NCI-H345 treated with DMSO at 0.1 percent for 48 hours (cell line): ENCODE results near the gene TSPYL2.
A peak's percentile ranks its signal among the peaks of the same experiment; 100 is the strongest.

Experiments used
- DNase-seq: peaks from one replicate; lab custom pipeline; 2025; ENCODE audit not compliant: unreplicated experiment; lab: John Stamatoyannopoulos, UW

The TSPYL2 gene

DNA sequence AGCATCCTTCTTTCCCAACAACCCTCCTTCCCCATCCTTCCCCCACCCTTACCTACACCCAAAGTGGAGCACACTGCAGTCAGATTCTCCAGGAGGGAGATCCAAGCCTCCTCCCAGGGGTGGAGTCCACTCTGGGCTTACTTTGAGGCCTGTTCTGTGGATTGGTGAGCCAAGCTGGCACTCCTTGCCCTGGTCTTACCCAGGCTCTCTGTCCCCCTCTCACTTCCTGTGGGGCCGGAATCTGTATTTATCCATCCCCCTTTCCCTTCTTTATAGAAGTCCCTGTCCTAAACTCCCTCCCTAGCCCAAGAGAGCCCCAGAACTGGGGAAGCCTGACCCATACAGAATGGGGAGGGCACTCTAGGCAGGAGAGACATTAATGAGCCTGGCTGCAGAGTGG, 3.2 kb upstream of the TSPYL2 start:
- DNase-seq, result no peak

DNA sequence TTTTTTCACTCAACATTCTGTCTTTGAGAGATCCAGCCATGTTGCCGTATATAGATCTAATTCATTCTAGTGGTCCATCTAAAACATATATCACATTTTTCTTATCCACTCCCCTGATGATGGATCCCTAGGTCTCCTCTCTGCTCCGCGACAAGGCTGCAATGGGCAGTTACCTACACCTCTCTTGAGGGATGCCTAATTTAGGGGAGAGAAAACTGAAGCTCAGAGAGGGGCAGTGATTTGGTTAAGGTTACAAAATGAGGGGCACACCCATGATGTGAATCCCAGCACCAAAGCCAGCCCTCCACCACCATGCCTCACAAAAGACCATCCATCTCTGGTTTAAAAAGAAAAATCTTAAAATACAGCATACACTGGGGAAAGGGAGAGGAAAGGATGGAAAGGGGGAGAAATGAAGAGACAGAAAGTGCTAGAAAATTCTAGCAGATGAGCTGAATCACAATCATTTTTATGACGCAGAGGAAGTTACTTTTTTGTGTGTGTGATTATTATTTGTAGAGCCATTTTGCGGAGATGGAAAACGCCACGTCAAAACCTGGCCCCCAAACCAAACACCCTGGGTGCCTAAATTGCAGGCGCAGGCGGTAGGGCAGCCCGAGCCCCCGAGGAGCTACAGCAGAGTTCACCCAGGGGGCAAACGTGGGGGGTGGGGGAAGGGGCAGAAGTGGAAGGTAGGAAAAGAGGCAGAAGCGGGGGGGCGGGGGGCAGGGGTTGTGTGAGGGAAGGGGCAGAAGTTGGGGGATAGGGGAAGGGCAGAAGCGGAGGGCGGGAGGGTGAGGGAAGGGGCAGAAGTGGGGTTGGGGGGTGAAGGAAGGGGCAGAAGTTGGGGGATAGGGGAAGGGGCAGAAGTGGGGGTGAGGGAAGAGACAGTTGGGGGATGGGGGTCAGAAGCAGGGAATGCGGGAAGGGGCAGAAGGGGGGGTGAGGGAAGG, 1.3 kb upstream of the TSPYL2 start:
- DNase-seq, result no peak

DNA sequence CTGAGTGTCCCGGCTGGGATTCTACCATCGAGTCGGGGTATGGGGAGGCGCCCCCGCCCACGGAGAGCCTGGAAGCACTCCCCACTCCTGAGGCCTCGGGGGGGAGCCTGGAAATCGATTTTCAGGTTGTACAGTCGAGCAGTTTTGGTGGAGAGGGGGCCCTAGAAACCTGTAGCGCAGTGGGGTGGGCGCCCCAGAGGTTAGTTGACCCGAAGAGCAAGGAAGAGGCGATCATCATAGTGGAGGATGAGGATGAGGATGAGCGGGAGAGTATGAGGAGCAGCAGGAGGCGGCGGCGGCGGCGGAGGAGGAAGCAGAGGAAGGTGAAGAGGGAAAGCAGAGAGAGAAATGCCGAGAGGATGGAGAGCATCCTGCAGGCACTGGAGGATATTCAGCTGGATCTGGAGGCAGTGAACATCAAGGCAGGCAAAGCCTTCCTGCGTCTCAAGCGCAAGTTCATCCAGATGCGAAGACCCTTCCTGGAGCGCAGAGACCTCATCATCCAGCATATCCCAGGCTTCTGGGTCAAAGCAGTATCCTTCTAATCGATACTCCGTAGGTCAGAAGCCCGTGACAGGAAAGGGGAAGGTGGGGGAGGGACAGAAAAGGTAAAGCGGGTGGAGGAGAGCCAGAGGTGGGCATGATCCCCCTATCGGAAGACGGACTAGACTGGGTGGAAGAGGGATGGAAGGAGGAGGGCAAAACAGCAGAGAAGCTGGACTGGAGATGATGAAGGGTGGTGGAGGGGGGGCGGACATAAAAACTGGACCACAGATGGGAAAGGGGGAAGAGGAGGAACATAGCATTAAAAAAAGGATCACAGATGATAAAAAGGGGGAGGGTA, 828 bp downstream of the TSPYL2 start:
- DNase-seq, result no peak

DNA sequence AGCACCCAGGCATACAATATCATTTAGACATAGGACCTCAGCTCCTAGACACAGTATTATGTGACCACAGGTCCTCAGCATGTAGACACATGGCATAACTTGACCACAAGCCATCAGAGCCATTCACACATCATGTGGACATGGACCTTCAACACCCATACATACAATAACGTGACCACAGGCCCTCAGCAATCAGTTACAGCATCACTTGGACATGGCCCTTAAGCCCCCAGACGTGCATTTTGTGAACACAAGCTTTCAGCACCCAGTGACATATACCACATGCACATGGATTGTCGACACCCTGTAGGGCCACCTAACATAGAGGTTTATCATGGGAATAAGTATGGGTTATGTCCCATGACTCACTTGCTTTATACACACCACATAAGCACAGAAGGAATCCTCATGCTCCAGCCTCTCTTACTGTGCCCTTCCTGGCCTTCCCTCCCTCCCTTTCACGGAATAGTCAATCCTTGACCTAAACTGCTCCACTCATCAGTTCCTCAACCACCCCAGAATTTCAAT, 1.9 kb downstream of the TSPYL2 start:
- DNase-seq, result no peak

DNA sequence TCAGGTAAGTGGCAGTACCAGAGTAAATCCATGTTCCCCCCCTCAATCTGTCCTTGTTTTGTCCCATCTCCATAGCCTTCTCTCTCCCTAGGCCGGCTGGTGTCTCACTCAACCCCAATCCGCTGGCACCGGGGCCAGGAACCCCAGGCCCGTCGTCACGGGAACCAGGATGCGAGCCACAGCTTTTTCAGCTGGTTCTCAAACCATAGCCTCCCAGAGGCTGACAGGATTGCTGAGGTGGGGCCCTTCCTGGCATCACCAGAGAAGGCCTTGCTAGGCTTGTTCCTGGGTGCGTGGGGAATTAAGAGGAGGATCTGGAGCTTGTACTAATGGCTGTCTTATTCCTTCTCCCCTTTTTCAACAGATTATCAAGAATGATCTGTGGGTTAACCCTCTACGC, 2.7 kb downstream of the TSPYL2 start:
- DNase-seq, result no peak

DNA sequence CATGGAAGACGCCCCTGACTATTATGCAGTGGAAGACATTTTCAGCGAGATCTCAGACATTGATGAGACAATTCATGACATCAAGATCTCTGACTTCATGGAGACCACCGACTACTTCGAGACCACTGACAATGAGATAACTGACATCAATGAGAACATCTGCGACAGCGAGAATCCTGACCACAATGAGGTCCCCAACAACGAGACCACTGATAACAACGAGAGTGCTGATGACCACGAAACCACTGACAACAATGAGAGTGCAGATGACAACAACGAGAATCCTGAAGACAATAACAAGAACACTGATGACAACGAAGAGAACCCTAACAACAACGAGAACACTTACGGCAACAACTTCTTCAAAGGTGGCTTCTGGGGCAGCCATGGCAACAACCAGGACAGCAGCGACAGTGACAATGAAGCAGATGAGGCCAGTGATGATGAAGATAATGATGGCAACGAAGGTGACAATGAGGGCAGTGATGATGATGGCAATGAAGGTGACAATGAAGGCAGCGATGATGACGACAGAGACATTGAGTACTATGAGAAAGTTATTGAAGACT, 3.6 kb downstream of the TSPYL2 start:
- DNase-seq, result no peak

DNA sequence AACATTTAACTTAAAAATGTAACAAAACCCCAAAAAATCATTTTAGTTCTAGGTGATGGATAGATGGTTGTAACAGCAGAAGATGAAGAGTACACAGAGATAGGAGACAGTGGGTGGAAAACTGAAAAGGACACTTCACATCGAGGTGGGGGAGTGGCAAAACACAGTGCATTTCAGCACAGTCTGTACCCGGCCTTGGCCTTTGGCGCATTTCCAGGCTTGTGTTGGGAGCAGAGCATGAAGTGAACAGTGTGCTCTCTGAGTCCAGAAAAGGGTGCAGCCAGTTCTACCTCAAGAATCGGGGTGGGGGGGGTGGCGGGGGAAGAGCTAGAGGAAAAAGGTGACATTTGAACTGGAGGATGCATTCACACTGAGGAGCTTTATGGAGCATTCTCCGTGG, 4.3 kb downstream of the TSPYL2 start:
- no peak for DNase-seq

DNA sequence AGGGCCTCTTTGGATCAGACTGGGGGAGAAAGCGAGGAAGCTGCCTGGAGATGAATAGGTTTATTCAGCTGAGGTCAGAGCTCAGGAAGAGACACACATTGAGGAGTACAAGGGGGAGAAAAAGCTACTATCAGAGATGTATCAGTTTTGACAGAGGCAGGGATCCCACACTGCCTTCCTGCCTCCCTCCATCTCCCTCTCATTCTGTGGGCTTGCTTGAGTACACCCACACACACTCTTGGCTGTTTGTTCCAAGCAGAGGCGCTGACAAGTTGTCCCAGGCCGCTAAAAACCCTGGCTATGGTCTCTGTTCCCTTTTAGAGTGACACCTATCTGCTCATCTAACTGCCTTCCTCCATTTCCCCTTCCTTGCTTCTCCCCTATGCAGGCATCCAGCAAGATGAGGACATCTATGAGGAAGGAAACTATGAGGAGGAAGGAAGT, 5.2 kb downstream of the TSPYL2 start:
- no peak for DNase-seq

DNA sequence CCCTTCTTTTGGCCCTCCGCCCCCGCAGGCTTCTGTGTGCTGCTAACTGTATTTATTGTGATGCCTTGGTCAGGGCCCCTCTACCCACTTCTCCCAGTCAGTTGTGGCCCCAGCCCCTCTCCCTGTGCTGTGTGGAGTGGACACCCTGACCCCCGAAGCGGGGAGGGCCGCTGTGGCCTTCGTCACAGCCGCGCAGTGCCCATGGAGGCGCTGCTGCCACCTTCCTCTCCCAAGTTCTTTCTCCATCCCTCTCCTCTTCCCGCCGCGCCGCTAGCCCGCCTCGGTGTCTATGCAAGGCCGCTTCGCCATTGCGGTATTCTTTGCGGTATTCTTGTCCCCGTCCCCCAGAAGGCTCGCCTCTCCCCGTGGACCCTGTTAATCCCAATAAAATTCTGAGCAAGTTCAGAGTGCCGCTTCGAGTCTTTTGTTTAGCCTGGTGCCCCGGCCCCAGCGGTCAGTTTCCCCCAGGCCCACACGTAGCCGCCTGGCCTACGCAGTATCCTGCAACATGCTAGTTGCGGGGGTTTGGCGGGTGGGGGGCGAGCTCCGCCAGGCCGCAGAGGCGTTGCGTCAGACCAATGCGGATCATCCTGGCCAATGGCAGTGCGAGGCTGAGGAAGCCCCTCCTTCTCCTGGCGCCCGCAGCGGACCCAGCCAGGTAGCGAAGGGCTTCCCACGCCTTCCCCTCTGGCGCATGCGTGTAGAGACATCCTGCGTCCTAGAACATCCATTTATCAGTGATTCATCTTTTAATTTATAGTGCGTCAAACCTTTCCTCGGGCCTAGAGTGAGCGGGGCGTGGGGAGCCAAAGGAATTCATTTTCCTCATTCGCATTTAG, 6.2 kb downstream of the TSPYL2 start:
- DNase-seq, result no peak

DNA sequence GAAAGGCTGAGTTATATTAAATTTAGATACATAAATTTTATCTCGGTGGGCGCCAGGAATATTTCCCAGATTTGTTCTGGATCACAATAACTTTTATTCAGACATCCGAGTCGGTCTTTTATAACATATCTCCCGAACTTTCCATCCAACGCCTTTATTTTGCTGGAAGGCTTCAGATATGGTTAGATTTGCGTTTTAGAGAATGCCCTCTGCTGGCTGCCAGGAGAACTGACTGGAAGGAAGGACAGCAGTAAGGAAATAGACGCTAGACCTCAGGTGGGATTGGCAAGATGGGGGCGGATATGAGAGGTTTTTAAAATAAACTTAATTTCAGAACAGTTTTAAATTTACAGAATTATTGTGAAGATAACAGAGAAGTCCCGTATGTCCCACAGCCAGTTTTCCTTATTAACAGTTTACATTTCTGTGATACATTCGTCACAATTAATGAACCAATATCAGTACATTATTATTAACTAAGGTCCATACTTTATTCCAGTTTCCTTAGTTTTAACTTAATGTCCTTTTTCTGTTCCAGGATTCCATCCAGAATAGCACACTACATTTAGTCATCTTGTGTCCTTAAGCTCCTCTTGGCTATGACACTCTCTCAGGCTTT, 7.2 kb downstream of the TSPYL2 start:
- peak; percentile 18 for DNase-seq

DNA sequence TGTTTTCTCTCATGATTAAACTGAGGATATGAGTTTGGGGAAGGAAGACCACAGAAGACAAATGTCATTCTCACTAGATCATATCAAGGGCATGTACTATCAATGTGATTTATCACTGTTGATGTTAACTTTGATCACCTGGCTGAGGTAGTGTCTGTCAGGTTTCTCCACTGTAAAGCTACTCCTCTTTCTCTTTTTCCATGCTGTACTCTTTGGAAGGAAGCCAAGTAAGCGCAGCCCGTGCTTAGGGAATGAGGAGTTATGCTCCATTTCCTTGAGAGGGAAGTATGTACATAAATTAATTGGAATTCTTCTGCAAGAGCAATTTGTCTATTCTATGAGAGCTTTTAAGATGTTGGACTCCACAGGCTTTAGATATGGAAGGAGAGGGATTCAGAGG, 7.8 kb downstream of the TSPYL2 start:
- DNase-seq, result no peak

DNA sequence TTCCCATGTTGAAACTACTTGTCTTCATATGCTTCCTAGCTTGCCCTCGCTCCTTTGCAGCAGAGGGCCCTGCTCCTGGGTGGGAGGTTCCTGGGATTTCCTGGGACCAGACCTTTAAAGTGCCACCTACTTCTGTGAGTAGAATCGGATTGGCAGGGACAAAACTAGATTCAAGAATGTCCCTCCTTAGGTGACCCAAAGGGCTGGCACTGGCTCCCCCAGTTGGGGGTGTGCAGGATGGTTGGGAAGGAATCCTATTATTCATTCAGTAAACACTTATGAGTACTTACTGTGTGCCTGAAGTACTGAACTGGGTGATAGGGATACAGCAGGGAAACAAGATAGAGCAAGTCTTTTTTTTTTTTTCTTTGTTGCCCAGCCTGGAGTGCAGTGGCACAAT, 9.2 kb downstream of the TSPYL2 start:
- no peak for DNase-seq

DNA sequence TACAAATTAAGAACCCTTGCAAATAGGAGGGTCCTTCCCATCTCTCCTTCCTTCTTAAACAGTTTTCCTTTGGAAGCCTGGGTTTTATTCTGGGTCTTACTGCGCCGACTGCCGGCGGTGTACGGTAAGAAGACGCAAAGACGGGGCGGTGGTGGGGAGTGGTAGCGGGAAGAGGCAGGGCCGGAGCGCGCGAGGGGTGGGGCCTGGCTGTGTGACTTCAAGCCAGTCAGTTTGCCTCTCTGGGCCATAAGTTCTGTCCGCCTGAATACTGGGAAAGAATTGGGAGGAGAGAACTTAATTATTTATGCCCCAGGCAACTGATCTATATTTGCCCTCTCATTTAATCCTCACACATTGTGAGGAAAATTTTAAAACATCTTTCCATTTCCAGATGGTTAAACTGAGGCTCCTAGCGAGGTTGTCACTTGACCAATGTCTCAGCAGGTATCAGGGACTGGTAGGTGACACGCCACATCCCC, 11.0 kb downstream of the TSPYL2 start:
- DNase-seq, result peak; percentile 20

DNA sequence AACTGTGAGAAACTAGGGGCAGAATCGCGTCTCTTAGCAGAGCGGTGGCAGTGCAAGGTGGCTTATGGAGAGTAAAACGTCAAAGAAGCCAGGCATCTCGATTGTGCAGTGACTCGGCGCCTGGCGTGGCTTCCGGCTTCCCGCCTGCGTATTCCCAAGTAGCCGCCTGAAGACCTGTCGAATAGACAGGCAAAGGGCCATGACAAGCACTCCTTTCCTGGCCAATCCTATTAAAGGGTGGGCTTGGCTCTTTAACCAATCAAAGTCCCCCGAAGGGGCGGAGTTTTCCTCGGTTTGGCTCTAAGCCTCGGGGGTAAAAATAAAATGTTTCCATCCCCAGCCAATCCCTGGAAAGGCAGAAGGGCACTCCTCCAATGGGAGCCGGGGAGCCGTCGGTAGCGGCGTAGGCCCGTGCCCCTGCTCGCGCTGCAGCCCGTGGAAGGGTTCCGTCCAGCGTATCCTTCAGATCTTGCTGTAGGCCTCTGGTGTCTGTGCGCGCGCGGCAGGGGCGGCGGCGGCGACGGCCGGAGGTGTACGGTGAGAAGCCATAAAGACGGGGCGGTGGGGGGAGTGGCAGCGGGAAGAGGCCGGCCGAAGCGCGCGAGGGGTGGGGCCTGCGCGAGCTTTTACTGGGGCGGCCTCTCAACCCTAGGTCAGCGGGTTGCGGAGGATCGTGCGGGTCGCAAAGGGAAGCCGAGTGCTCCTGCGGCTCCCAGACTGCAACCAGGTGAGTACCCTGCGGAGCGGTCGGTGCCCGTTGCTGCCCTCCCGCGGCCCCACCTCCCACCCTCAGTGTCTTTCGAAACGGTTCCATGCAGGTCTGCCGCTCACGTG, 11.8 kb downstream of the TSPYL2 start, which contains the start of gene KANTR:
TSS of gene KANTR (plus strand) at position 395 of the 834 bp plus-strand sequence. CDS start 30,131 bp downstream, outside the sequence.
- peak; percentile 87 for DNase-seq

DNA sequence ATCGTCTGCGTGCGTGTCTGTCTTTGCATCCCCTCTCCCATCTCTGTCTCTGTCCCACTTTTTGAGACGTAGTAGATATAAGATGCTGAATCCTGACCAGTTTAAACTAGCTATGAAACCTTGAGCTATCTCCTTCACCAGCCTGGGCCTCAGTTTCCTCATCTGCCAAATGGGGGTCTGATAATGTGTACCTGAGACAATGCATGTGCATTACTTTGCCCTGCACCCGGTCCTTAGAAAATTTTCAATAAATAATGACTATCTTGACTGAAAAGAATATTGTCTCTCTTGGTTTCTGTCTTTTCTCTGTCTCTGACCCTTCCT, 12.4 kb downstream of the TSPYL2 start:
- DNase-seq, result no peak

DNA sequence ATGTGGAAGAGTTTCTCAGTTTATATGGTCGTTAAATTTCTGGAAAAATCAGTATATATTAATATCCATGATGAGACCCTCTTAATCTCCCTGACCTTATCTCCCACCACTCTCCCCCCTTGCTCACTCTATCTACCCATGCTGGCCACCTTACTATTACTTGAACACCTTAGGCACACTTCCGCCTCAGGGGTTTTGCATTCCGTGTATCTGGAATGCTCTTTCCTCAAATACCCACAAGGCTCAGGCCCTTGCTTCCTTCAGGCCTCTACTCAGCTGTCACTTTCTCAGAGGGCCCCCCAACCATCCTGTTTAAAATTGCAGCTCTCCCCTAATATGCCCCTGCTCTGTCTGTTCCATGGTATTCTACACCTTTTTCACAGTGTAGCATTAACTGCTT, 13.6 kb downstream of the TSPYL2 start:
- DNase-seq, result no peak

DNA sequence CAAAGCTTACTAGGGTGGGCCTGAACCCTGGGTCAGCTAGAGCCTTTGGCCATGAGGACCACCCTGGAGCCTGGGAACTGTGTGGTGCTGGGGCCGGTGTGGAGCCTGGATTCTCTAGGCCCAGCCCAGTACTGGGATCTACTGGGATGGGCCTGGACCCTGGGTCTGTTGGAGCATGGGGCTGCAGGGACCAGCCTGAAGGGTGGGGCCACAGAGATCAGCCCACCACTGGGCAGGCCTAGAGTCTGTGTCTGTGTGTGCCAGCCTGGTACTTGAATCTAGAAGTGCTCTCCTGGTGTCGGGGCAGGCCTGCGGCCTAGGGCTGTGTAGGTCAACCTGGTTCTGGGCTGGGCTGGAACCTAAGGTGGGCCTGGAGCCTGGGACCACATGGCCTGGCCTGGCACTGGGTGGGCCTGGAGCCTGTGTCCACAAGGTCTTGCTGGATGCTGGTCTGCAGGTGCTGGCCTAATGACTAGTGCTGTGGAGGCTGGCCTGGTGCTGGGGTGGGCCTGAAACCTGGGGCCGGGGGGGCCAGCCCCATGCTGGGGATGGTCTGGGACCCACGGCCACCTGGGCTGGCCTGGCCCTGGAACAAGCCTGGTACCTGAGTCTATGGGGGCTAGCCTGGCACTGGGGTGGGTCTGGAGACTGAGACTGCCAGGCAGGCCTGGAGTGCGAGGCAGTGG, 32.8 kb downstream of the TSPYL2 start:
- no peak for DNase-seq

DNA sequence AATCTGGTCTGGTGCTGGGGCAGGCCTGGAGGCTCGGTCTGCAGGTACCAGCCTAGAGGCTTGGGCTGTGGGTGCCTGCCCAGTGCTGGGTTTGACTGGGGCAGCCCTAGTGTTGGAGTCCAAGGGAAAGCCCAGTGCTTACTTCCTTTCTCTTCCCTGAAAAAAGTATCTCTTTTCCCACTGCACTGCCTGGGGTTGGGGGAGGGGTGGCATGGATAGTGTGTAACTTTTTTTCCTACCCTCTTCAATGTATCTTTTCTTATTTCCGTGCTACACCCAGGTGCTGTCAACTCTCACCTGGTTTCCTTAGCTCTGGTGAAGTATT, 33.3 kb downstream of the TSPYL2 start:
- no peak for DNase-seq

DNA sequence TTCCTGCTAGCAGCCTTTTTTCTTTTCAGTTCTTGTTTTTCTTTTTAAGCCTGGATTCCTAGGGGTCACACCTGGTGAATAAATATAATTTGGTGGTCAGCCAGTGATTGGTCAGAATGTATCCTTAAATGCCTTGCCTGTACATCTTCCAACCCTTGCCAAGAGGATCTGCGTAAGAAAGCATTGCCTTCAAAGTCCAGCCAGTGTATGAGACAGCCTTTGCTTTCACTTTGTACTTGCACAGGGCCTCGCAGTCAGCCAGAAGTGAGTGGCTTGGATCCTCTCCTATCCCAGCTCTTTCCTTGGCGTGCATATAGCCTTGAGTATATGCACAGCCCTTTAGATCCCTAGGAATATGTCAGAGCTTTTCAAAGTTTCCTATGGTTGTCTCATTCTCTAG, 33.9 kb downstream of the TSPYL2 start:
- no peak for DNase-seq
